Hindlimb muscle (tissue), 1 donor: ENCODE data around the gene ANKMY1. TPM values are rescaled to one million over a fixed set of nuclear protein-coding genes. Genes with fewer than 3 reads are reported as not detected.

Source experiments
- DNase-seq: peaks from one replicate; pipeline ENCODE4 v3.0.0-alpha.2; 2013
- polyA plus RNA-seq: library from polyadenylated mRNA; unstranded; fragments of 120-200 nt; gene quantifications from one replicate; pipeline ENCODE4 v1.2.1, GENCODE V29; 2013; ENCODE audit not compliant: insufficient read length

Gene ANKMY1
- 11.4 TPM for polyA plus RNA-seq

- no peak for DNase-seq
These were observed at the start of gene ANKMY1 for GRCh38 chr2:240557808-240558207. TSS of gene ANKMY1 (minus strand) at chr2:240557988. CDS start at chr2:240557335, 653 bp downstream.

GRCh38 chr2:240605867-240606743 lies 48.3 kb upstream of the ANKMY1 start:
- no peak for DNase-seq

GRCh38 chr2:240604939-240605716 lies 47.3 kb upstream of the ANKMY1 start:
- DNase-seq, result no peak

- DNase-seq, result peak; percentile 40
These were observed 46.6 kb upstream of the ANKMY1 start for GRCh38 chr2:240604291-240604938.

- DNase-seq, result no peak
These were observed 46.1 kb upstream of the ANKMY1 start for GRCh38 chr2:240603846-240604245.

GRCh38 chr2:240603081-240603835 lies 45.5 kb upstream of the ANKMY1 start:
- no peak for DNase-seq

- no peak for DNase-seq
These were observed 44.7 kb upstream of the ANKMY1 start for GRCh38 chr2:240602266-240603050.

GRCh38 chr2:240601831-240602160 lies 44.0 kb upstream of the ANKMY1 start:
- no peak for DNase-seq

GRCh38 chr2:240601061-240601830 lies 43.5 kb upstream of the ANKMY1 start:
- DNase-seq, result no peak

GRCh38 chr2:240600451-240600961 lies 42.7 kb upstream of the ANKMY1 start:
- DNase-seq, result no peak

GRCh38 chr2:240599141-240599583 lies 41.4 kb upstream of the ANKMY1 start:
- no peak for DNase-seq

GRCh38 chr2:240598311-240598911 lies 40.6 kb upstream of the ANKMY1 start:
- DNase-seq, result no peak

- DNase-seq, result no peak
These were observed 39.8 kb upstream of the ANKMY1 start for GRCh38 chr2:240597419-240598181.

- no peak for DNase-seq
These were observed 39.2 kb upstream of the ANKMY1 start for GRCh38 chr2:240597054-240597418.

GRCh38 chr2:240596491-240596931 lies 38.7 kb upstream of the ANKMY1 start:
- no peak for DNase-seq

GRCh38 chr2:240596080-240596460 lies 38.3 kb upstream of the ANKMY1 start:
- no peak for DNase-seq

GRCh38 chr2:240595381-240596079 lies 37.7 kb upstream of the ANKMY1 start:
- DNase-seq, result no peak
